T-helper 1 cell treated with Interleukin-12 subunit alpha and Interleukin-12 subunit beta and Interleukin-4 antibody, amounts not matched to agents 30 ng/mL and 1 ng/mL, for 36 hours (primary cell): ENCODE measurements around the gene NEU2. TPM values are rescaled to one million over a fixed set of nuclear protein-coding genes. Genes with fewer than 3 reads are reported as not detected.
"Not testable (repeated sequence)": the region's sequence is repeated elsewhere in the genome, so short reads cannot be mapped to it uniquely, and the experiment has no call there.

ENCODE experiments used
- intact Hi-C: fragments of 100-400 bp; cut with micrococcal nuclease; formaldehyde crosslinking; loops from one replicate; pipeline ENCODE4 v1.15.1; 2024
- total RNA-seq: library from RNA; stranded (reverse); gene quantifications from 2 replicates; pipeline ENCODE4 v1.2.3, GENCODE V29; 2022

Gene NEU2
- total RNA-seq, 1 donor from 2014 or later = not detected

DNA sequence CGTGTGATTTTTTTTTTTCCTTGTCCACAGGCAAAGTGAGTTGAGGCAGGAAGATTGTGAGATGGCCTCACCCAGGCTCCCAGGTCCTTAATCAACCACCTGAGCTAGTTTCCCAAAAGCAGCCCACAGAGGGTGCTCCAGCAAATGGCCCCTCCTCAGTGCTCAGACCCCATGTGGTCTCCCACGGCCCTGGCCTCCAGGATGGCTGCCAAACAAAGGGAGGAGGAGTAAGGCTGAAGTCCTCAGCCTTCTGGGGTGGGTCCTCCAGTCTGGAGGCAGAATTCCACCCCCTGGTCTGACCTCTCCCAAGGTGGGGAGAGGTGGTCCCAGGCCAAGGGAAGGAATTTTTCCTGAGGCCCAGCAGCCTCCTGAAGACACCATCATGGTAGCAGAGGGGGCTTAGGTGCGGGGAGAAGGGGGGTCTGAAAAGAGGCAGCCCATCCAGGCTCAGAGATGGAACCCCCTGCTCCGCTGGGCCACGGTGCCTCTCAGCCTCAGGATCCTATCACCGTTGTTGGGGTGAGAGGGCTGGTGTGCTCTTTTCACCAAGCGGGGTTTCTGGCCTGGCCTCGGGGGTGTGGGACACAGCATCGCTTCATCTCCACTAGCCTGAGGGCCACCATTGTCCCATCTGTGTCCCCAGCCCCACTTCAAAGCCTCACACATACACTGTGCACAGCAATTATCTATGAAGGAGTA, 21.8 kb upstream of the NEU2 start:
- intact Hi-C loops = loop anchor here (5.0 kb wide), 1 partner anchor 823 kb away; no protein-coding TSS in a partner anchor

DNA sequence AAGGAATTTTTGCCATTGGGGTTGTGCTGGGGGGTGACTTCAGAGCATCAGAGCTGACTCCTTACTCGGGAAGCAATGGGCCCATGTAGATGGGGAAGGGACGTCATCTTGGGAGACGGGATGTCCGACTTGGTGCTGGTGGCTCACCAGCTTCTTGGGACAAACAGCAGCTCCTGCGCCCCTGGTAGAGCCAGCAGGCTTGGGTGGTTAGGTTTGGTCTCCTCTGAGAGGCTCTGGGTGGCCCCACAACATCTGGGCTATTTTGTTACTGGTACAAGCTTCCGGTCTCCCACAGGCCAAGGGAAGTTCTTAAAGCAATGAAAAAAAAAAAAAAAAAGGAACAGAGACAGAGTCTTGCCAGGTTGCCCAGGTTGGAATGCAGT, 21.2 kb upstream of the NEU2 start:
- intact Hi-C loops = loop anchor here (5.0 kb wide), 1 partner anchor 824 kb away; no protein-coding TSS in a partner anchor

DNA sequence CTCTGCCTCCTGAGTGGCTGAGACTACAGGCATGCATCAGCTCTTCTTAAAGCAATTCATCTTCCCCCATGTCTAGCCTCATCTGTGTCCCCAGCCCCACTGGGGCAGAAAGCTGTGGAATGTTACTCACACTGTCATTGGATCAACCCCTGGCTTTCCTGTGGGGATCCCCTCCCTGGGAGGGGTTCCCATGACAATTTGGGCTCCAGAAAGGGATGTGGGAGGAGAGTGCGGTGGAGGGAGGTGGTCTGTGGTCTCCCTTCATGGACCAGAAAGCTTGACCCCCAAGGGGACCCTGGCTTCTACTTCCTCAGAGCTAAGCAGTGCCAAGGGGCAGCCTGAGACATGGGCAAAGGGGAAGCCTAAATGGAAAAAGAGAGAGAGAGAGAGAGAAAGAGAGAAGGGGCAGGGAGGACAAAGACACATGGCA, 20.8 kb upstream of the NEU2 start:
- intact Hi-C loops = loop anchor here (5.0 kb wide), 1 partner anchor 824 kb away; no protein-coding TSS in a partner anchor

DNA sequence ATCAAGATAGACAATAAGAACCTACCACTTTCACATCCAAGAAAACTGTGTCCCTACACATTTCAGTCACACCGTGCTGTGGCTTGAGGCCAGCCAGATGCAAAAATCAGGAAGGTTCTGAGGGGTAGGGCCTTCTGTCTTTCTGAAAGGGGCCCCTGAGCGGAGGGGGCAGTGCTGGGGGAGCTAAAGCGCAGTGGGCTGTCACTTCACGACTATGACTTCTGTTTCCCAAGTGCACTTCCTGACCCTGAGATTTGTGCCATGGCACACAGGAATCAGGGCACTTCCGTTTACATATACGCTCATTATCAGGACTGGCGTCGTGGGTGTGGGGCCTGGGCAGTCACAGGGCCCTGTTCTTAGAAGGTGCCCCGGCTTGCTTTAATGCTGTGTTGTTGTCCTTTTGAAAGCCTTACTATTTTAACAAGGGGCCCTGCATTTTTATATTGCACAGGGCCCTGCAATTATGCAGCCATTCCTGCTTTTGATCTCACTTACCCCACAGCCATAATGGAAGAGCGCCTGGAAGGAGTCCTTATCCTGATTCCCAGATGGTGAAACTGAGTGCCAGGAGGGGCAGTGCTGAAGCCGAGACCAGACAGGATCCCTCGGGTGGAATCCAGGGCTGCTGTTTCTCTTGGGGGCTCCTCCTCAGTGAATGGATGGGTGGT, 20.0 kb upstream of the NEU2 start:
- intact Hi-C loops = loop anchor here (5.0 kb wide), 1 partner anchor 825 kb away; no protein-coding TSS in a partner anchor

DNA sequence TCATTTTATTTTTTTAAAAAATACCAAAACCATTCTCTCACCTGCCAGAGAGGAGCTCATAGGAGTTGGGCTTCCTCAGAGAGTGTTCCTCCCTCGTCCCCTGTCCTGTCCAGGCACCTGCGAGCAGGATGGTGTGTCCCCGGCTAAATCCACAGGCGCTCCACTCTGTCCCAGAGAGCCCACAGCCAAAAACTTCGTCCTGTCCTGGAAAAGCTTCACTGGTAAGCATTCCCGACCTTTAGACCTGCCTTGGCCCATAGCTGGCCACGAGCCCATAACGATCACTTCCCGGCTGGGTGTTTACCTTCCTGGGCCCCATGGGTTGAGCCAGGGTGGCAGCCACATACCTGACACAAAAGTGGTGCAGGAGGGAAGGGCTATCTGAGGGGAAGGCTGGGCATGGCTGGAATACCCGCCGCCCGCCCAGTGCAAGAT, 19.4 kb upstream of the NEU2 start, which contains the start of gene NGEF:
Gene NGEF (minus strand): TSS at position 230 of the 435 bp plus-strand sequence. CDS start 38,366 bp downstream, outside the sequence.
- intact Hi-C loops = loop anchor here (5.0 kb wide), 1 partner anchor 826 kb away; no protein-coding TSS in a partner anchor

DNA sequence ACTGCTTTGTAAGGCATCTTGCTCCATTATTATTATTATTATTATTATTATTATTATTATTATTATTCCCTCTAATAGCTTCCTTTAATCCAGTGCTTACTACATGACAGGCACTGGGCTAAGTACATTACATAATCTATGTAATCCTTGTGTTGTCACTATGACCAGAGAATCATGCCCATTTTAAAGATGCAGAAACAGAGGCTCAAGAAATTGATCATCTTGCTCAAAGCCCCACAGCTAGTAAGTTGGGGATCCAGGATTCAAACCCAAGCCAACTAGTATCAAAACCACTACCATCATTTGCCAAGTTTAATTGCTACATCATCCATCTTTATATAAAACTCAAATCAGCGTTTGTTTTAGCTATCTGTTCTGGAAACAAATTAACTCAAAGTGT, 18.8 kb upstream of the NEU2 start:
- intact Hi-C loops = loop anchor here (5.0 kb wide), 1 partner anchor 826 kb away; no protein-coding TSS in a partner anchor

DNA sequence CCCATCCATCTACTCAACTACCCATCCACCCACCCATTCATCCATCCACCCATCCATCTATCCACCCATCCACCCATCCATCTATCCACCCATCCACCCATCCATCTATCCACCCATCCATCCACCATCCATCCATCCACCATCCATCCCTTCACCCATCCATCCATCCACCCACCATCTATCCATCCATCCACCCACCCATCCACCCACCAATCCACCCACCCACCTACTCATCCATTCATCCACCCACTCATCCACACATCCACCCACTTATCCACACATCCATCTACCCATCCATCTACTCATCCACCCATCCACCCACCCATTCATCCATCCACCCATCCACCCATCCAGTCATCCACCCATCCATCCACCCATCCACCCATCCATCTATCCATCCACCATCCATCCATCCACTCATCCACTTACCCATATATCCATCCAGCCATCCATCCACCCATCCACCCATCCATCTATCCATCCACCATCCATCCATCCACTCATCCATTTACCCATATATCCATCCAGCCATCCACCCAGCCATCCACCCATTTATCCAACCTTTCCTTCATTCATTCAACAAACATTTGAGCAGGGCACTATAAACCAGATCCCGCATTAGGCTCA, 17.3 kb upstream of the NEU2 start:
- intact Hi-C loops = no loop called here

DNA sequence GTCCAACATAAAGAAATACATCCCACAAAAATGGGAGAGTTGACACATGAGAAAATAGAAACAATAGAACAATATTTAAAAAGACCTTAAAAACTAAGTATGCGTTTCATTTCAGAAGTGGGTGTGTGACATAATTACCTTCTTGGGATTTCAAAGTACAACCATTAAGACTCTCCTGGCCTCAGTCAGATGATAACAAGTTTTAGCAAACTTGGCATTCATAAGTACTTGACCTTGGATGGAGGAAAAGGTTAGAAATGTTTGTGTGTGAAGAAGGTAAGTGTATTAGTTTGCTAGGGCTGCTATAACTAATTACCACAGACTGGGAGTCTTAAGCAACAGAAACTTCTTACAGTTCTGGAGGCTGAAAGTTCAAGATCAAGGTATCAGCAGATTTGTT, 14.5 kb upstream of the NEU2 start:
- intact Hi-C loops = no loop called here

DNA sequence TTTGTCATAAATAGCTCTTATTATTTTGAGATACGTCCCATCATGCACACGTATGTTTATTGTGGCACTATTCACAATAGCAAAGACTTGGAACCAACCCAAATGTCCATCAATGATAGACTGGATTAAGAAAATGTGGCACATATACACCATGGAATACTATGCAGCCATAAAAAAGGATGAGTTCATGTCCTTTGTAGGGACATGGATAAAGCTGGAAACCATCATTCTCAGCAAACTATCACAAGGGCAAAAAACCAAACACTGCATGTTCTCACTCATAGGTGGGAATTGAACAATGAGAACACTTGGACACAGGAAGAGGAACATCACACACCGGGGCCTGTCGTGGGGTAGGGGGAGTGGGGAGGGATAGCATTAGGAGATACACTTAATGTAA, 12.9 kb upstream of the NEU2 start:
- intact Hi-C loops = not testable (repeated sequence)

DNA sequence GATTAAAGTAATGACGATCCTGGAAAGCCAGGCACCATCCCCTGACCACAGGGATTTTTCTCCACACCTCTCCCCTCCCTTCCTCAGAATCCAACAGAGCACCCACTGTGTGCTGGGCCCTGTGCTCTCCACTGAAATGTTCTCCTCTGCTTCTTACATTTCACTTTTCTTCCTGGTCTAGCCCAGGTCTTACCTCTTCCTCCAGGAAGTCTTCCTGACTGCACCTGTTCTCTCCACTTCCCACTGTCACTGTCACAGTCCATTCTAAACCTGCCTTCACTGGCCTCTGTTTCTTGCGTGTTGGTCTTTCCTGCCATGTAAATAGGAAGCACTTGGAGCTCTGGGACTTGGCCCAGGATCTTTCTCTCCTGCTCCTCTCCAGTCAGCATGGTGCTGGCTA, 12.0 kb upstream of the NEU2 start:
- intact Hi-C loops = no loop called here

DNA sequence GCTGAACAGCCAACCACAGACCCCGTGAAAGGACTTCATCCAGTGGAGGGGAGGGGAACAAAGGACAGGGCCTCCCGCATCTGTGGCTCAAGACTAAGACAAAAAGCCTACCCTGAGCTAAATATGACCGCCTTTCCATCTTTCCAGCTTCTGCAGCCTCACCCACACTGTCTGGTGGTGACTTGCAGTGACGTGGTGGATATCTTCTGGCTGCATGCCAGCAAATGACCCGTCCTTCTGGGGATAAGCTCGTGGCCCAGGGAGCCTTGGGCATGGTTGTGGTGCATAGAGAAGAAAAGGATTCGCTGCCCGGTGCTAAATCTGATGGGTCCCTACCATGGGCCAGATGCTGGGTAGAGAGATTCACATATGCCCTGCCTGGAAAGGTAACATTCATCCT, 10.7 kb upstream of the NEU2 start:
- intact Hi-C loops = no loop called here

DNA sequence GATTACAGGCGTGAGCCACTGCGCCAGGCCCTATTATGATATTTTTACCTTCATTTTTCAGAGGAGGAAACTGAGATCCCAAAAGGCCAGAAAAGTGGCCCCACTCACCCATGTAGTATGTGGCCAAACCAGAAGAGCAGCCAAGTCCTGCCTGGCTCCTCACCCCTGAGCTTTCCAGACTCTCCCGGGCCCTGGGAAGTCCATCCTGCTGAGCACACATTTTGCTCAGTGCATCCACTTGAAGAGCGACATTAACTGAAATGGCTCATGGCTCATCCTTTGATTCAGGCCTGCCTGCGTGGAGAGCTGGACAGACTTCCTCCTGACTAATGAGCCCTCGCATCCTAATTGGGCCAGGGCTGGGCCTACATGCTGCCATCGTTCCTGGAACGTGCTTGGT, 9.9 kb upstream of the NEU2 start:
- intact Hi-C loops = no loop called here

DNA sequence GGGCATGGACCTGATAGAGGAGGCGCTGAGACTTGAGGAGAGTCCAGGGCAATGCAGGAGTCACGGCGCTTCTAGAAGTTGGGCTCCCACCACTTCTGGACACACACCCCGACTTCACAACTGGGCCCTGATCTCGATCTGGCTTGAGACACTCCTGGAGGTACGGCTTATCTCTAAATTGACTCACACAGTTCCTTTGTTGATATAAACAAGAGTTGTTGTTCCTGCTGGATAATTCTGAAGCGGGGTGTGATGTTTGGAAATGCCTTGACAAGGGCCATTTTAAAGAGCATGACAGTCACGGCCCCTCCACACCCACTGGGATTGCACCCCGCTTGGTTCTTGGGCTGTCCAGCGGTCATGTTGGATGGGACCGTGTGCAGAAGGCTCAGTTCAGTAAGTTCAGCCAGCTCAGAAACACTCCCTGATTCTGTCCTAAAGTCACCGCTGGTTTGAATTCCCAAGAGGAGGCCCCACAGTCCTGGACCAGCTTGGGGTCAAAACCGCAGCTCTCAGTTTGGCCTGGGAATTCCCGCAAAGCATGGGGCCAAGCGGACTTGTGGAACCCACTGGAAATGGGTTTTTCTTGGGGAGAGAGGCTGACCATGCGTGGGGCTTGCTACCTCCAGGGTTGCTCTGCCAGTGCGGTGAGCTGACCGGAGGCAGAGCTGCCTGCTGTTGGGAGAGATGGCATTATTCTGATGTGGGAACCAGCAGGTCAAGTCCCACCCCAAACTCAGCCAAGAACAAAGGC, 9.3 kb upstream of the NEU2 start:
- intact Hi-C loops = no loop called here

DNA sequence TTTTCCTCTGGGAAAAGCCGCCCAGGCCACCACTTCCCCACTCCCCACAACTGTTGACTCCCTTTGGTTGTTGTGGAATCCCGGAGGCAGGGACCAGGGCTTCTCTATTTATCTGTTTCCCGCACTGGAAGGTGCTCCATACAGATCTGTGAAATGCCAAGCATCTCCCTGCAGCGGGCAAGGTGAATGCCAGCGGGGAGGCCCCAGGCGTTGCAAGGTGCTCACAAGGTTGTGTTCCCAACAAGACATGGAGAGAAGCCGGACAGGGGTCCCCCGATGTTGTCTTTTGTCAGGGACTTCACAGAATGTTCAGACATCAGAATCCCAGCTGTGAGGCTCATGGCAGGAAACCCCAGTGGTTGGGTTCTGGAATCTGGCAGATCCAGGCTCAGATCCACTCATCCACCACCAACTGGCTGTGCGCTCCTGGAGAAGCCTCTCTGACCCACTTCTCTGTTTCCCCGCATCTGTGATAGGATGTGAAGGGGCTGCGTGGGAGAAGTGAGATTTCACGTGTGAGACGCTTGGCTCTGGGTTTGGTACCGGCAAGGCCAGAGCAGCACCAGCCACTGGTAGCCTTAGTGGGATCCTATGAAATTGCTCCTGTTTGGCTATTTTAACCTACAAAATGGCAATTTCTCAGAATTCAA, 8.6 kb upstream of the NEU2 start:
- intact Hi-C loops = no loop called here

DNA sequence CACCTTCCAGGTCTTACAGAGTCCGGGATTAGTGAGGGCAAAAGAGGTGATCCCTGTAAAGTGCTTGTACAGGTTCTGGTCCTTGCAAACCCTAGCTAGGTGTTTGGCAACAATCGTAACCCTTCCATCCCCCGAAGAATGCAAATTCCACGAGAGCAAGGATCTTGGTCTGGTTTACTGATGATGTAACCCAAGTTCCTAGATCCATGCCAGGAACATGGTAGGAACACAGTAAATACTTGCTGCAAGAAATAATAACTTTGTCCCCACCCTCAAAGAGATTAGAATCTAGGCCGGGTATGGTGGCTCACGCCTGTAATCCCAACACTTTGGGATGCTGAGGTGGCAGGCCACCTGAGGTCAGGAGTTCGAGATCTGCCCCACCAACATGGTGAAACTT, 6.8 kb upstream of the NEU2 start:
- intact Hi-C loops = no loop called here

DNA sequence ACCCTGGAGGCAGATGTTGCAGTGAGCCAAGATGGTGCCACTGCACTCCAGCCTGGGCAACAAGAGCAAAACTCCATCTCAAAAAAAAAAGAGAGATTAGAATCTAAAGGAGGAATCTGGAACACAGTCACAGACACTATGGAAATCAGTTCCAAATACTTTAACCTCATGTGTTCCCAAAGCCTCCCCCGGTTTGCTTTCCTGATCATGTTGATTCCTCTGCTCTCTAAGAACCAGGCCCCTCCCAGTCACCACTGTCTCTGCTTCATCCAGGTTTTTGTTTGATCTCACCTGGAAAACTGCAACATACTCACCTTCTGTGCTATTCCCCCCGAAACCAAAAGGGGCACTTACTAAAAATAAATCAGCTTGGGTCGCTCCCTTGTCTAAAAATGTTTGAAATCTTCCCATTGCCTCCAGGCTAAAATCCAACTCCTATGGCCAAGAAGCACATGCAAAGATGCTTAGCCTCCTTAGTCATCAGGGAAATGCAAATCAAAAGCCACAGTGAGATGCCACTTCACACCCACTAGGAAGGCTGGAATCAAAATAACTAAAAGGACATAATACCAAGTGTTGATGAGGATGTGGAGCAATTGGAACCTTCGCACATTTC, 6.2 kb upstream of the NEU2 start:
- intact Hi-C loops = no loop called here

DNA sequence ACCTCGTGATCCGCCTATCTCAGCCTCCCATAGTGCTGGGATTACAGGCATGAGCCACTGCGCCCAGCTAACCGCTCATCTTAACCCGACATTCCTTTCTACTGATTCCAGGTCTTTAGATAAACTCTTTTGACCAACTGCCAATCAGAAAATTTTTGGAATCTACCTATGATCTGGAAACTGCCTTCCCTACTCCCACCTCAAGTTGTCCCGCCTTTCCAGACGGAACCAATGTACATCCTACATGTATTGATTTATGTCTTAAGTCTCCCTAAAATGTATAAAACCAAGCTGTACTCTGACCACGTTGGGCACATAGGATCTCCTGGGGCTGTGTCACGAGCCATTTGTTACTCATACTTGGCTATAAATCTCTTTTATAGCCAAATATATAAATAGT, 3.2 kb upstream of the NEU2 start:
- intact Hi-C loops = loop anchor here (1.0 kb wide), 3 partner anchors 176 to 423 kb away; no protein-coding TSS in a partner anchor

DNA sequence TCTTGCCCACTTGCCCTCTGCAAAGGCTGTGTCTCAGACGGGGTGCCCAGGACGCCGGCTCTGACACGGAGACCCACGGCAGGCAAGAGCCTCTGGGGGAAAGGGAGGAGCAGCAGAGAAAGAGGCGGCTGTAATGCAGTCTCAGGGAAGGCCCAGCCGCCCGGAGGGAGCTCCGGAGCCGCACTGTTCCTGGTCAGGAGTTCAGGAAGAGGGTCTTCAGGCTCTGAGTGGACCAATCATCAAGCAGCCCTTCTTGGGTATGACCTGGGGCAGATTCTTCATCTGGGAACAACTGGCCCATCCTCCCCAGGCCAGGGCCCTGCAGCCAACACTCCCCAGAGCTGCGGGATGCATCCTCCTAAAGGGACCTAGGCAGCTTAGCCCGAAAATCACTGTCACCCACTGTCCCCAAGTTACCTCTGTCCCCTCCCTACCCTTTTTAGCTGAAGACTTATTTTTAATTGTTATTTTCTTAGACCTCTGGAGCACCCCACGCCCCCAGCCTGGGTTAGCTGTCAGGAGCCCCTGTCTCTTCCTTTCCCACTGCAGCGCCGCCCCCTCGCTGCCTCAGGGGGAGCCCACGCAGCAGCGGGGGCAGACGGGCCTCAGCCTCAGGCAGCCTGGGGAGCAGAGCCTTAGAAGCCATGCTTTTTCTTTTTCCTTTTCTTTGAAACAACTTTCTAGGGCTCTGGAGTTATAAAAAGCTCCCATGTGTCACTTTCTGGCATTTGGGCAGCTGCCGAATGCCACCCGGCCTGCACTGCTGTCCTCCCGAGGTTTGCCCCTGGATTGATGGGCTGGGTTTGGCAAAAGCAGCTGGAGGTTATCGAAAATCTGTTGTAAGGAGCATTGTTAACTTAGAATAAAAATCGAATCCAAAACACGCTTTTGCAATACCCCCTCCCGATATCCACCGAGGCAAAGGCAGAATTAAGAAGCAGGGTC, 644 bp upstream of the NEU2 start:
- intact Hi-C loops = no loop called here

DNA sequence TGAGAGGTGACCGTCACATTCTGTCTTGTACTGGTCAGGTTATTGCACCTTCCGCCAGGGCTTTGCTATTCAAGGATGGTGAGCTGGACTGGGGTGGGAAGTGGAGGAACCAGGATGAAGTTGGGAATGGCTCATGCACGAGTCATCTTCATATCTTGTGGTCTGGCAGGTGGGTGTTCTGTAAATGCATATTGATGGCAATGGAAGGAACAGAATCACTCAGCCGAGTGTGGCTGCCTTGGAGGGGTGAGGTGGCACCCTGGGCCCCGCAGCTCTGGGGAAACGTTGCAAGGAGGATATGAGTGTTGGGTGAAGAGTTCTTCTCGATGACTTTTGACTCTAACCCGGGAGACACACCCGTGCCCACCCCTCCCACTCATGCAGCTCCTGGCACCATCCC, 1.2 kb downstream of the NEU2 start:
- intact Hi-C loops = no loop called here
